Subcutaneous abdominal adipose tissue (tissue), 5 donors: ENCODE data around the gene ZNF367.

ENCODE experiments used
- H3K27ac ChIP-seq: one replicate; pipeline ENCODE4 v1.7.0; 2013; ENCODE audit warnings: low read depth, mild to moderate bottlenecking, inconsistent platforms, low read length, moderate library complexity
- H3K27me3 ChIP-seq, 5 donors: one replicate each; pipeline ENCODE4 v1.7.0; 2013; ENCODE audit warnings: low read length in 5 of 5, inconsistent platforms in 1 of 5; ENCODE audit not compliant: control insufficient read depth in 5 of 5, insufficient read depth in 4 of 5
- H3K36me3 ChIP-seq, 5 donors: one replicate each; pipeline ENCODE4 v1.7.0; 2013; ENCODE audit warnings: low read length in 5 of 5; ENCODE audit not compliant: control insufficient read depth in 5 of 5, insufficient read depth in 5 of 5
- H3K4me1 ChIP-seq, 5 donors: one replicate each; pipeline ENCODE4 v1.7.0; 2013; ENCODE audit warnings: low read length in 5 of 5, mild to moderate bottlenecking in 3 of 5, moderate library complexity in 1 of 5; ENCODE audit not compliant: control insufficient read depth in 5 of 5, insufficient read depth in 5 of 5
- H3K4me3 ChIP-seq, 5 donors: one replicate each; pipeline ENCODE4 v1.7.0; 2013; ENCODE audit warnings: low read length in 5 of 5, low read depth in 1 of 5
- H3K9ac ChIP-seq, 5 donors: one replicate each; pipeline ENCODE4 v1.7.0; 2013; ENCODE audit warnings: low read length in 5 of 5, mild to moderate bottlenecking in 4 of 5, moderate library complexity in 3 of 5
- H3K9me3 ChIP-seq, 5 donors: one replicate each; pipeline ENCODE4 v1.7.0; 2013; ENCODE audit warnings: low read length in 5 of 5; ENCODE audit not compliant: control insufficient read depth in 5 of 5
- donor health status: healthy.
- donor health status: healthy.
- donor health status: healthy.
- donor health status: healthy.
- donor health status: healthy.

ZNF367 gene

GRCh38 chr9:96420468-96421219 is 2.5 kb upstream of the ZNF367 start:
- Histone ChIP-seq H3K27me3 (no peaks in the 10 kb centered on the region), H3K9me3 (no peaks in the 10 kb centered on the region), H3K36me3 (no peaks in the 10 kb centered on the region), H3K4me3 (peak overlapping the region in 1 of 5 donors; percentile 9), H3K4me1 (peaks cover 11 to 44% (median 32%) of the 10 kb centered on the region in 5 donors), H3K27ac (peak overlapping the region; percentile 88), H3K9ac (peak overlapping the region in 1 of 5 donors; percentile 70)

- peaks cover 11 to 39% (median 29%) of the 10 kb centered on the region in 5 donors for H3K4me1 ChIP-seq
- H3K27me3 ChIP-seq = no peaks in the 10 kb centered on the region
- H3K9ac ChIP-seq = peak overlapping the region; percentile 16 to 91 (median 86)
- H3K4me3 ChIP-seq = peak overlapping the region; percentile 62 to 96 (median 73)
- H3K27ac ChIP-seq = peak overlapping the region; percentile 88
- H3K9me3 ChIP-seq = no peaks in the 10 kb centered on the region
- no peaks in the 10 kb centered on the region for H3K36me3 ChIP-seq
Measured at GRCh38 chr9:96419691-96419969, 1.5 kb upstream of the ZNF367 start.

GRCh38 chr9:96418920-96419690 is 935 bp upstream of the ZNF367 start:
- Histone ChIP-seq H3K4me3 (peak overlapping the region; percentile 62 to 96 (median 73)), H3K9ac (peak overlapping the region; percentile 16 to 91 (median 86)), H3K27me3 (no peaks in the 10 kb centered on the region), H3K4me1 (peaks cover 11 to 39% (median 29%) of the 10 kb centered on the region in 5 donors), H3K9me3 (no peaks in the 10 kb centered on the region), H3K27ac (peak overlapping the region; percentile 88), H3K36me3 (no peaks in the 10 kb centered on the region)

- no peaks in the 10 kb centered on the region for H3K27me3 ChIP-seq
- no peaks in the 10 kb centered on the region for H3K9me3 ChIP-seq
- H3K36me3 ChIP-seq = no peaks in the 10 kb centered on the region
- peak overlapping the region in 4 of 5 donors; percentile 68 to 96 (median 90) for H3K4me3 ChIP-seq
- peaks cover 11 to 39% (median 29%) of the 10 kb centered on the region in 5 donors for H3K4me1 ChIP-seq
- H3K9ac ChIP-seq = peak overlapping the region in 4 of 5 donors; percentile 58 to 87 (median 64)
- H3K27ac ChIP-seq = peak overlapping the region; percentile 77
Measured at GRCh38 chr9:96417661-96418082, 498 bp downstream of the ZNF367 start.

- peak overlapping the region; percentile 88 for H3K27ac ChIP-seq
- H3K27me3 ChIP-seq = no peaks in the 10 kb centered on the region
- peaks cover 11 to 39% (median 29%) of the 10 kb centered on the region in 5 donors for H3K4me1 ChIP-seq
- no peaks in the 10 kb centered on the region for H3K36me3 ChIP-seq
- peak overlapping the region; percentile 84 to 97 (median 93) for H3K4me3 ChIP-seq
- H3K9ac ChIP-seq = peak overlapping the region; percentile 48 to 89 (median 75)
- no peaks in the 10 kb centered on the region for H3K9me3 ChIP-seq
Measured at GRCh38 chr9:96417051-96417586, 1.1 kb downstream of the ZNF367 start.

GRCh38 chr9:96413302-96414221 is 4.6 kb downstream of the ZNF367 start:
- H3K4me3 ChIP-seq = no peak overlapping the region
- H3K36me3 ChIP-seq = no peaks in the 10 kb centered on the region
- H3K27ac ChIP-seq = no peak overlapping the region
- peaks cover 3 to 14% (median 9%) of the 10 kb centered on the region in 5 donors for H3K4me1 ChIP-seq
- no peak overlapping the region for H3K9ac ChIP-seq
- no peaks in the 10 kb centered on the region for H3K27me3 ChIP-seq
- H3K9me3 ChIP-seq = no peaks in the 10 kb centered on the region

- Histone ChIP-seq H3K9me3 (no peaks in the 10 kb centered on the region), H3K36me3 (no peaks in the 10 kb centered on the region), H3K4me1 (peaks cover 3 to 8% (median 8%) of the 10 kb centered on the region in 5 donors), H3K27ac (no peak overlapping the region), H3K4me3 (no peak overlapping the region), H3K27me3 (no peaks in the 10 kb centered on the region), H3K9ac (no peak overlapping the region)
Measured at GRCh38 chr9:96412174-96412913, 5.8 kb downstream of the ZNF367 start.

- no peak overlapping the region for H3K27ac ChIP-seq
- no peaks in the 10 kb centered on the region for H3K36me3 ChIP-seq
- H3K9me3 ChIP-seq = no peaks in the 10 kb centered on the region
- no peaks in the 10 kb centered on the region for H3K27me3 ChIP-seq
- H3K9ac ChIP-seq = no peak overlapping the region
- H3K4me1 ChIP-seq = no peaks in the 10 kb centered on the region
- no peak overlapping the region for H3K4me3 ChIP-seq
Measured at GRCh38 chr9:96411129-96411838, 6.9 kb downstream of the ZNF367 start.
